DOHH2 (cell line): Measurements from ENCODE around the gene ZNF248.

ENCODE experiments used
- EZH2phosphoT487 ChIP-seq: fragments of 200-600 bp; sonication (generic); IDR thresholded peaks from 2 replicates; pipeline ENCODE4 v1.6.1; 2017; ENCODE audit warnings: borderline replicate concordance, mild to moderate bottlenecking, antibody characterized with exemption, low read length, moderate library complexity, mixed read lengths
- TF ChIP-seq, protein P1 (sequence below): fragments of 200-600 bp; sonication (generic); IDR thresholded peaks from one replicate; pipeline ENCODE4 v1.5.1; 2014; ENCODE audit warnings: antibody characterized with exemption, mild to moderate bottlenecking, low read depth, low read length; ENCODE audit not compliant: poor library complexity, severe bottlenecking

GRCh38 chr10:37747081-37747480 lies 110.3 kb downstream of the ZNF248 start:
- TF ChIP-seq, protein P1, sequence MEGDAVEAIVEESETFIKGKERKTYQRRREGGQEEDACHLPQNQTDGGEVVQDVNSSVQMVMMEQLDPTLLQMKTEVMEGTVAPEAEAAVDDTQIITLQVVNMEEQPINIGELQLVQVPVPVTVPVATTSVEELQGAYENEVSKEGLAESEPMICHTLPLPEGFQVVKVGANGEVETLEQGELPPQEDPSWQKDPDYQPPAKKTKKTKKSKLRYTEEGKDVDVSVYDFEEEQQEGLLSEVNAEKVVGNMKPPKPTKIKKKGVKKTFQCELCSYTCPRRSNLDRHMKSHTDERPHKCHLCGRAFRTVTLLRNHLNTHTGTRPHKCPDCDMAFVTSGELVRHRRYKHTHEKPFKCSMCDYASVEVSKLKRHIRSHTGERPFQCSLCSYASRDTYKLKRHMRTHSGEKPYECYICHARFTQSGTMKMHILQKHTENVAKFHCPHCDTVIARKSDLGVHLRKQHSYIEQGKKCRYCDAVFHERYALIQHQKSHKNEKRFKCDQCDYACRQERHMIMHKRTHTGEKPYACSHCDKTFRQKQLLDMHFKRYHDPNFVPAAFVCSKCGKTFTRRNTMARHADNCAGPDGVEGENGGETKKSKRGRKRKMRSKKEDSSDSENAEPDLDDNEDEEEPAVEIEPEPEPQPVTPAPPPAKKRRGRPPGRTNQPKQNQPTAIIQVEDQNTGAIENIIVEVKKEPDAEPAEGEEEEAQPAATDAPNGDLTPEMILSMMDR, result no peak
- TF ChIP-seq EZH2phosphoT487, result no peak
